ENCODE measurements around the gene C8G.

- TF ChIP-seq CTCF (IDR thresholded peaks at IDR 0.05 in 2 of 3, conservative IDR thresholded peaks at IDR 0.05 in 1 of 3; ENCODE audit: borderline replicate concordance in 1 of 3, insufficient read depth in 1 of 3, low read depth in 2 of 3, low read length in 2 of 3): no peak
- TF ChIP-seq SIN3A (IDR thresholded peaks at IDR 0.05; ENCODE audit: low read depth): no peak
- no peak for TF ChIP-seq TCF7L2 (IDR thresholded peaks at IDR 0.05; ENCODE audit: borderline replicate concordance, extremely low read depth, insufficient read depth, insufficient read length)
- TF ChIP-seq EZH2 (IDR thresholded peaks at IDR 0.05): no peak
- no peak for TF ChIP-seq POLR2A (IDR thresholded peaks at IDR 0.05; ENCODE audit: borderline replicate concordance, extremely low read depth, insufficient read depth, insufficient read length)
These were observed 5.5 kb upstream of the C8G start for GRCh38 chr9:136939431-136939995.
